Measurements from ENCODE around the gene RBM6. TPM values are rescaled to one million over a fixed set of nuclear protein-coding genes. Genes with fewer than 3 reads are reported as not detected.

RBM6 gene
- total and polyA plus RNA-seq, 3 experiments from 2014 or later = 53.2 to 75.8 (median 71.6) TPM

- POLR2A ChIA-PET = no interaction called here
Measured at GRCh38 chr3:49937090-49937489, 2.9 kb upstream of the RBM6 start.

GRCh38 chr3:49940667-49941249 lies 808 bp downstream of the RBM6 start:
- Mint-ChIP-seq H3K4me3 (peak overlapping the region; percentile 96 to 100 (median 98)), H3K27ac (peak overlapping the region; percentile 97 to 100 (median 98)), H3K9me3 (no peaks in the 10 kb centered on the region), H3K4me1 (peaks cover 25 to 43% (median 38%) of the 10 kb centered on the region in 3 donors), H3K27me3 (no peaks in the 10 kb centered on the region), H3K36me3 (peaks cover 7 to 19% (median 9%) of the 10 kb centered on the region in 3 donors)
- Histone ChIP-seq H3K27ac (ENCODE audit: low read depth, low read length) (peak overlapping the region; percentile 78), H3K4me1 (ENCODE audit: insufficient read depth, low read length) (peaks cover 12% of the 10 kb centered on the region), H3K36me3 (ENCODE audit: insufficient read depth, low read length) (no peaks in the 10 kb centered on the region), H3K27me3 (ENCODE audit: insufficient read depth, low read length, poor library complexity, severe bottlenecking) (no peaks in the 10 kb centered on the region), H3K9me3 (ENCODE audit: low read length) (no peaks in the 10 kb centered on the region), H3K4me3 (ENCODE audit: low read length) (peak overlapping the region; percentile 73)
- POLR2A ChIA-PET = interaction anchor here (0.6 to 1.7 kb wide), 6 partner anchors 9 to 353 kb away, joined by 3 to 19 read pairs (median 3); partner anchors contain the start of gene MON1A
- CTCF ChIA-PET = interaction anchor here (0.8 to 2.3 kb wide), 4 partner anchors 9 to 39 kb away, joined by 3 to 11 read pairs (median 3); partner anchors contain the start of gene MON1A
- no peak for DNase-seq

More at GRCh38 chr3:49937090-49937489, 2.9 kb upstream of the RBM6 start:
- no peak for DNase-seq
- Mint-ChIP-seq H3K4me3 (peak overlapping the region in 1 of 7 donors; percentile 42), H3K4me1 (peaks cover 17 to 23% (median 22%) of the 10 kb centered on the region in 3 donors), H3K9me3 (no peaks in the 10 kb centered on the region), H3K36me3 (peaks cover 0 to 6% (median 0%) of the 10 kb centered on the region in 3 donors), H3K27ac (peak overlapping the region in 1 of 8 donors; percentile 31), H3K27me3 (no peaks in the 10 kb centered on the region)
- no peak overlapping the region for H3K27ac ChIP-seq (ENCODE audit: low read depth, low read length)
- H3K9me3 ChIP-seq (ENCODE audit: low read length) = no peaks in the 10 kb centered on the region
- no peaks in the 10 kb centered on the region for H3K36me3 ChIP-seq (ENCODE audit: insufficient read depth, low read length)
- CTCF ChIA-PET = no interaction called here
- no peaks in the 10 kb centered on the region for H3K27me3 ChIP-seq (ENCODE audit: insufficient read depth, low read length, poor library complexity, severe bottlenecking)
- H3K4me1 ChIP-seq (ENCODE audit: insufficient read depth, low read length) = peaks cover 12% of the 10 kb centered on the region
- H3K4me3 ChIP-seq (ENCODE audit: low read length) = no peak overlapping the region

GRCh38 chr3:49942651-49943050 lies 2.7 kb downstream of the RBM6 start:
- peak overlapping the region in 4 of 7 donors; percentile 3 to 78 (median 18) for H3K4me3 Mint-ChIP-seq
- H3K9me3 Mint-ChIP-seq = no peaks in the 10 kb centered on the region
- CTCF ChIA-PET = interaction anchor here (0.9 to 1.3 kb wide), 2 partner anchors 13 to 223 kb away, joined by 3 read pairs; partner anchors contain the start of gene MON1A
- H3K27ac Mint-ChIP-seq = peak overlapping the region in 7 of 8 donors; percentile 0 to 76 (median 52)
- no peaks in the 10 kb centered on the region for H3K9me3 ChIP-seq (ENCODE audit: low read length)
- H3K27me3 Mint-ChIP-seq = no peaks in the 10 kb centered on the region
- H3K36me3 Mint-ChIP-seq = peaks cover 9 to 31% (median 12%) of the 10 kb centered on the region in 3 donors
- no peaks in the 10 kb centered on the region for H3K27me3 ChIP-seq (ENCODE audit: insufficient read depth, low read length, poor library complexity, severe bottlenecking)
- no peak for DNase-seq
- H3K4me1 ChIP-seq (ENCODE audit: insufficient read depth, low read length) = peaks cover 12% of the 10 kb centered on the region
- H3K4me1 Mint-ChIP-seq = peaks cover 31 to 56% (median 47%) of the 10 kb centered on the region in 3 donors
- H3K27ac ChIP-seq (ENCODE audit: low read depth, low read length) = no peak overlapping the region
- H3K36me3 ChIP-seq (ENCODE audit: insufficient read depth, low read length) = no peaks in the 10 kb centered on the region
- POLR2A ChIA-PET = interaction anchor here (0.7 kb wide), 1 partner anchor 1607 kb away, joined by 3 read pairs; no protein-coding TSS in a partner anchor
- no peak overlapping the region for H3K4me3 ChIP-seq (ENCODE audit: low read length)

- H3K36me3 Mint-ChIP-seq = peaks cover 0 to 9% (median 2%) of the 10 kb centered on the region in 3 donors
- H3K4me3 Mint-ChIP-seq = no peak overlapping the region
- Histone ChIP-seq H3K4me1 (ENCODE audit: insufficient read depth, low read length) (no peaks in the 10 kb centered on the region), H3K36me3 (ENCODE audit: insufficient read depth, low read length) (no peaks in the 10 kb centered on the region), H3K4me3 (ENCODE audit: low read length) (no peak overlapping the region), H3K27me3 (ENCODE audit: insufficient read depth, low read length, poor library complexity, severe bottlenecking) (no peaks in the 10 kb centered on the region), H3K27ac (ENCODE audit: low read depth, low read length) (no peak overlapping the region), H3K9me3 (ENCODE audit: low read length) (no peaks in the 10 kb centered on the region)
- ChIA-PET CTCF (no interaction called here), POLR2A (no interaction called here)
- H3K27me3 Mint-ChIP-seq = no peaks in the 10 kb centered on the region
- DNase-seq = no peak
- H3K9me3 Mint-ChIP-seq = no peaks in the 10 kb centered on the region
- peaks cover 24 to 46% (median 40%) of the 10 kb centered on the region in 3 donors for H3K4me1 Mint-ChIP-seq
- no peak overlapping the region for H3K27ac Mint-ChIP-seq
Measured at GRCh38 chr3:49952924-49953323, 13.0 kb downstream of the RBM6 start.

GRCh38 chr3:49955636-49956035 lies 15.7 kb downstream of the RBM6 start:
- Histone ChIP-seq H3K27me3 (ENCODE audit: insufficient read depth, low read length, poor library complexity, severe bottlenecking) (no peaks in the 10 kb centered on the region), H3K36me3 (ENCODE audit: insufficient read depth, low read length) (no peaks in the 10 kb centered on the region), H3K4me1 (ENCODE audit: insufficient read depth, low read length) (no peaks in the 10 kb centered on the region), H3K9me3 (ENCODE audit: low read length) (no peaks in the 10 kb centered on the region), H3K27ac (ENCODE audit: low read depth, low read length) (no peak overlapping the region), H3K4me3 (ENCODE audit: low read length) (no peak overlapping the region)
- POLR2A ChIA-PET = no interaction called here
- no peak for DNase-seq
- Mint-ChIP-seq H3K4me1 (peaks cover 28 to 42% (median 39%) of the 10 kb centered on the region in 3 donors), H3K27ac (no peak overlapping the region), H3K36me3 (peaks cover 0 to 19% (median 2%) of the 10 kb centered on the region in 3 donors), H3K9me3 (no peaks in the 10 kb centered on the region), H3K27me3 (no peaks in the 10 kb centered on the region), H3K4me3 (no peak overlapping the region)
- CTCF ChIA-PET = interaction anchor here (1.0 kb wide), 1 partner anchor 16 kb away, joined by 3 read pairs; the partner anchor contains the start of gene RBM6

GRCh38 chr3:49966233-49966942 lies 26.4 kb downstream of the RBM6 start:
- Mint-ChIP-seq H3K4me3 (no peak overlapping the region), H3K27ac (peak overlapping the region in 1 of 8 donors; percentile 10), H3K9me3 (no peaks in the 10 kb centered on the region), H3K27me3 (no peaks in the 10 kb centered on the region), H3K36me3 (peaks cover 5 to 51% (median 9%) of the 10 kb centered on the region in 3 donors), H3K4me1 (peaks cover 13 to 38% (median 20%) of the 10 kb centered on the region in 3 donors)
- peaks cover 6% of the 10 kb centered on the region for H3K36me3 ChIP-seq (ENCODE audit: insufficient read depth, low read length)
- no peak for DNase-seq
- no peaks in the 10 kb centered on the region for H3K4me1 ChIP-seq (ENCODE audit: insufficient read depth, low read length)
- H3K27me3 ChIP-seq (ENCODE audit: insufficient read depth, low read length, poor library complexity, severe bottlenecking) = no peaks in the 10 kb centered on the region
- H3K27ac ChIP-seq (ENCODE audit: low read depth, low read length) = no peak overlapping the region
- no peaks in the 10 kb centered on the region for H3K9me3 ChIP-seq (ENCODE audit: low read length)
- H3K4me3 ChIP-seq (ENCODE audit: low read length) = no peak overlapping the region
- CTCF ChIA-PET = no interaction called here
- POLR2A ChIA-PET = no interaction called here

- peaks cover 5 to 57% (median 12%) of the 10 kb centered on the region in 3 donors for H3K36me3 Mint-ChIP-seq
- no peak for DNase-seq
- Histone ChIP-seq H3K27ac (ENCODE audit: low read depth, low read length) (no peak overlapping the region), H3K4me1 (ENCODE audit: insufficient read depth, low read length) (no peaks in the 10 kb centered on the region), H3K9me3 (ENCODE audit: low read length) (no peaks in the 10 kb centered on the region), H3K27me3 (ENCODE audit: insufficient read depth, low read length, poor library complexity, severe bottlenecking) (no peaks in the 10 kb centered on the region), H3K4me3 (ENCODE audit: low read length) (no peak overlapping the region), H3K36me3 (ENCODE audit: insufficient read depth, low read length) (peaks cover 10% of the 10 kb centered on the region)
- H3K4me1 Mint-ChIP-seq = peaks cover 14 to 38% (median 23%) of the 10 kb centered on the region in 3 donors
- POLR2A ChIA-PET = no interaction called here
- CTCF ChIA-PET = no interaction called here
- H3K9me3 Mint-ChIP-seq = no peaks in the 10 kb centered on the region
- H3K27ac Mint-ChIP-seq = peak overlapping the region in 3 of 8 donors; percentile 2 to 64 (median 32)
- H3K27me3 Mint-ChIP-seq = no peaks in the 10 kb centered on the region
- H3K4me3 Mint-ChIP-seq = no peak overlapping the region
Measured at GRCh38 chr3:49967291-49967690, 27.3 kb downstream of the RBM6 start.

GRCh38 chr3:49968346-49968745 lies 28.4 kb downstream of the RBM6 start:
- Histone ChIP-seq H3K9me3 (ENCODE audit: low read length) (no peaks in the 10 kb centered on the region), H3K27ac (ENCODE audit: low read depth, low read length) (no peak overlapping the region), H3K36me3 (ENCODE audit: insufficient read depth, low read length) (peaks cover 15% of the 10 kb centered on the region), H3K4me1 (ENCODE audit: insufficient read depth, low read length) (no peaks in the 10 kb centered on the region), H3K4me3 (ENCODE audit: low read length) (no peak overlapping the region), H3K27me3 (ENCODE audit: insufficient read depth, low read length, poor library complexity, severe bottlenecking) (no peaks in the 10 kb centered on the region)
- no peak overlapping the region for H3K4me3 Mint-ChIP-seq
- peaks cover 9 to 64% (median 12%) of the 10 kb centered on the region in 3 donors for H3K36me3 Mint-ChIP-seq
- CTCF ChIA-PET = interaction anchor here (0.6 kb wide), 1 partner anchor 366 kb away, joined by 3 read pairs; no protein-coding TSS in a partner anchor
- POLR2A ChIA-PET = no interaction called here
- peaks cover 14 to 38% (median 23%) of the 10 kb centered on the region in 3 donors for H3K4me1 Mint-ChIP-seq
- peak overlapping the region in 1 of 8 donors; percentile 26 for H3K27ac Mint-ChIP-seq
- DNase-seq = no peak
- no peaks in the 10 kb centered on the region for H3K9me3 Mint-ChIP-seq
- H3K27me3 Mint-ChIP-seq = no peaks in the 10 kb centered on the region
